HEK293T (cell line): ENCODE measurements around the gene IL19.

ENCODE experiments used
- CTCF ChIA-PET: fragments of 350-600 bp; formaldehyde crosslinking; extraction: SDS; loops from one replicate; lab custom pipeline; 2021; ENCODE audit warnings: antibody characterized with exemption, inconsistent platforms; lab: Yijun Ruan, JAX
- POLR2A ChIA-PET: fragments of 350-600 bp; formaldehyde crosslinking; extraction: SDS; loops from one replicate; lab custom pipeline; 2020; ENCODE audit warnings: antibody characterized with exemption, inconsistent platforms; lab: Yijun Ruan, JAX
- DNase-seq: peaks from one replicate; pipeline ENCODE4 v3.0.0; 2012; ENCODE audit warnings: mixed read lengths; ENCODE audit errors: extremely low spot score
- ARNT ChIP-seq: fragments of 450-650 bp; IDR thresholded peaks from 2 replicates; pipeline ENCODE4 v1.6.1; 2017; ENCODE audit warnings: mild to moderate bottlenecking
- BHLHE40 ChIP-seq: fragments of 450-650 bp; IDR thresholded peaks from 2 replicates; pipeline ENCODE4 v1.6.1; 2016; ENCODE audit warnings: mild to moderate bottlenecking, moderate library complexity, borderline replicate concordance
- CTBP1 ChIP-seq: fragments of 450-650 bp; IDR thresholded peaks from 2 replicates; pipeline ENCODE4 v1.6.1; 2016; ENCODE audit warnings: borderline replicate concordance
- ELF4 ChIP-seq: fragments of 450-650 bp; IDR thresholded peaks from 2 replicates; pipeline ENCODE4 v1.6.1; 2017; ENCODE audit warnings: antibody characterized with exemption
- FOXA1 ChIP-seq: fragments of 450-650 bp; IDR thresholded peaks from 2 replicates; pipeline ENCODE4 v1.6.1; 2016; ENCODE audit warnings: mild to moderate bottlenecking
- FOXK2 ChIP-seq: fragments of 450-650 bp; IDR thresholded peaks from 2 replicates; pipeline ENCODE4 v1.6.1; 2016; ENCODE audit warnings: mild to moderate bottlenecking
- FOXM1 ChIP-seq: fragments of 450-650 bp; IDR thresholded peaks from 2 replicates; pipeline ENCODE4 v1.6.1; 2017; ENCODE audit warnings: mild to moderate bottlenecking, borderline replicate concordance
- HDGF ChIP-seq: fragments of 450-650 bp; IDR thresholded peaks from 2 replicates; pipeline ENCODE4 v1.6.1; 2017; ENCODE audit warnings: antibody characterized with exemption, borderline replicate concordance
- L3MBTL2 ChIP-seq: fragments of 450-650 bp; conservative IDR thresholded peaks from 2 replicates; pipeline ENCODE4 v1.6.1; 2016; ENCODE audit warnings: mild to moderate bottlenecking
- LEF1 ChIP-seq: fragments of 450-650 bp; IDR thresholded peaks from 2 replicates; pipeline ENCODE4 v1.6.1; 2017; ENCODE audit warnings: mild to moderate bottlenecking, borderline replicate concordance
- NFRKB ChIP-seq: fragments of 450-650 bp; IDR thresholded peaks from 2 replicates; pipeline ENCODE4 v1.6.1; 2016; ENCODE audit warnings: mild to moderate bottlenecking, moderate library complexity
- SP1 ChIP-seq: fragments of 450-650 bp; IDR thresholded peaks from 2 replicates; pipeline ENCODE4 v1.6.1; 2017
- SUZ12 ChIP-seq: fragments of 450-650 bp; IDR thresholded peaks from 2 replicates; pipeline ENCODE4 v1.6.1; 2016; ENCODE audit warnings: mild to moderate bottlenecking
- TARDBP ChIP-seq: fragments of 450-650 bp; IDR thresholded peaks from 2 replicates; pipeline ENCODE4 v1.6.1; 2016
- ZNF384 ChIP-seq: fragments of 450-650 bp; IDR thresholded peaks from 2 replicates; pipeline ENCODE4 v1.6.1; 2016
- TF ChIP-seq, protein P1 (sequence below): fragments of 450-650 bp; IDR thresholded peaks from 2 replicates; pipeline ENCODE4 v1.6.1; 2016

Gene IL19

DNA sequence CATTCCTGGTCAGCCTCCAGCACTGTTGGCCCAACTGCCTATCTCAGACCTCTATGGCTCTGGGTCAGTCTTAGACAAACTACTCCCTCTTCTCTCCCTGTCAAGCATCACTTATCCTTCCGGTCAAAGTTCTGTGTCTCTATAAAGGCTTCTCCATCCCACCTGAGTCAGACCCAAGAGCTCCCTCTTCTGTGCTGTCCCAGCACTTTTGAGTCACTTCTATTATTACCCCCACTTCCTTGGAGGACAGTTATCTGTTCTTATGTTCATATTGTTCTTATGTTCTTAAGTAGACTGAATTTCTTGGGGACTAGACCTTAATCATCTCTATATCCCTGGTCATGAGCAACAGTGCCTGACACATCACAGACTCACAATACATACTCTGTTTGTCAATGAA is 30.9 kb downstream of the IL19 start:
- DNase-seq, result no peak
- TF ChIP-seq BHLHE40 (no peak), ELF4 (no peak), ARNT (no peak), FOXK2 (no peak), CTBP1 (no peak), LEF1 (no peak)
- ChIA-PET POLR2A (no interaction called here), CTCF (no interaction called here)

- POLR2A ChIA-PET, result no interaction called here
- CTCF ChIA-PET, result no interaction called here
- no peak for DNase-seq
- TF ChIP-seq FOXM1, result no peak
- no peak for TF ChIP-seq FOXA1
- TF ChIP-seq ZNF384, result no peak
- no peak for TF ChIP-seq CTBP1
- TF ChIP-seq ELF4, result no peak
- TF ChIP-seq LEF1, result no peak
- TF ChIP-seq FOXK2, result no peak
- TF ChIP-seq ARNT, result no peak
- TF ChIP-seq, protein P1, sequence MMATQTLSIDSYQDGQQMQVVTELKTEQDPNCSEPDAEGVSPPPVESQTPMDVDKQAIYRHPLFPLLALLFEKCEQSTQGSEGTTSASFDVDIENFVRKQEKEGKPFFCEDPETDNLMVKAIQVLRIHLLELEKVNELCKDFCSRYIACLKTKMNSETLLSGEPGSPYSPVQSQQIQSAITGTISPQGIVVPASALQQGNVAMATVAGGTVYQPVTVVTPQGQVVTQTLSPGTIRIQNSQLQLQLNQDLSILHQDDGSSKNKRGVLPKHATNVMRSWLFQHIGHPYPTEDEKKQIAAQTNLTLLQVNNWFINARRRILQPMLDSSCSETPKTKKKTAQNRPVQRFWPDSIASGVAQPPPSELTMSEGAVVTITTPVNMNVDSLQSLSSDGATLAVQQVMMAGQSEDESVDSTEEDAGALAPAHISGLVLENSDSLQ, result no peak
- TF ChIP-seq HDGF, result no peak
- TF ChIP-seq SP1, result no peak
Measured at GRCh38 chr1:206802401-206802800, 31.8 kb downstream of the IL19 start.

DNA sequence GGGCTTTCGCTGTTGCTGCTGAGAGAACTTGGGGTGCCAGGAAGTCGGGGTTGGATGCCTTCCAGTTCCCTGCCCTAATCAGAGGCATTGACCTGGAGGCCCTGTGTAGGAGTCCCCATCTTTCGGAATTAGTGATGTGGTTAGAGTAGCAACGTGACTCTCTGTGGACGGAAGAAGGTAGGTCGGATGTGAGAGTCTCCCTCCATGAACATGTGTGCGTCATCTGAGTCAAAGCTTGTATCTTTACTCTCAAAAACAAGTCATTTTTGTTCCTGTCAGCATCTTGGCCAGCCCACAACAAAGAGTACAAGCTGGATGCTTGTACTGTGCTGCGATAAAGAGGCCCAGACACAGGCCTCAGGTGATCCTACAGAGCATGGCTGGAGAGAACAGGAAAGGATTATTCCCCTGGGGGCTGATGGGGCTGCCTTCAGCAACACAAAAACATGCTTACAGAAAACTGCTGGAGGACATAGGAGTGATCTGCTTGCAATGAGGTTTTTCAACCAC is 32.7 kb downstream of the IL19 start:
- ChIA-PET POLR2A (no interaction called here), CTCF (no interaction called here)
- no peak for DNase-seq
- TF ChIP-seq ARNT, result no peak
- TF ChIP-seq L3MBTL2, result no peak
- TF ChIP-seq FOXA1, result no peak
- TF ChIP-seq BHLHE40, result no peak
- TF ChIP-seq, protein P1, result no peak
- TF ChIP-seq TARDBP, result no peak
- TF ChIP-seq HDGF, result no peak
- TF ChIP-seq SP1, result no peak
- no peak for TF ChIP-seq FOXM1
- no peak for TF ChIP-seq LEF1

GRCh38 chr1:206804156-206804737 is 33.7 kb downstream of the IL19 start:
- TF ChIP-seq FOXK2 (no peak), CTBP1 (no peak), FOXM1 (no peak), TARDBP (no peak), ARNT (no peak)
- CTCF ChIA-PET, result interaction anchor here (0.6 kb wide), 1 partner anchor 105 kb away, joined by 4 read pairs; no protein-coding TSS in a partner anchor
- POLR2A ChIA-PET, result no interaction called here
- DNase-seq, result no peak

DNA sequence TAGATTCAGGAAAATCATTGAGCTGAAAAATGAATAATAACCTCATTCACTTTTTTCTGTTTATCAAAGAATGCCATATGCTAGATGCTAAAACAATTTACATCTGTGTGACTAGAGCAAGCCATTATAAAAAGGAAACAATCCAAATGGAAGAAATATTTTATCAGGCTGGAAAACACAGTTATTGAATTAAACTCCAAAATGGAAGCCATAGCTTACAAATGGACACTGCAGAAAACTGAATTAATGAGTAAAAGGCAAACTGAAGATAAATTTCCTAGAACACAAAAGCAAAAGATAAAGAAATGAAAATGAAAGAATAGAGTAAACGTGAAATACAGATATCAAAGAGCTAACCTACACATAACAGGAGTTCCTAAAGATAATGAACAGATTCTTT is 34.8 kb downstream of the IL19 start:
- ChIA-PET CTCF (interaction anchor here (0.7 kb wide), 1 partner anchor 212 kb away, joined by 4 read pairs; no protein-coding TSS in a partner anchor), POLR2A (no interaction called here)
- TF ChIP-seq, protein P1, result no peak
- TF ChIP-seq SUZ12 (no peak), FOXM1 (no peak), LEF1 (no peak), ARNT (no peak), SP1 (no peak), FOXK2 (no peak), HDGF (no peak), NFRKB (no peak), ZNF384 (no peak)
- DNase-seq, result no peak

DNA sequence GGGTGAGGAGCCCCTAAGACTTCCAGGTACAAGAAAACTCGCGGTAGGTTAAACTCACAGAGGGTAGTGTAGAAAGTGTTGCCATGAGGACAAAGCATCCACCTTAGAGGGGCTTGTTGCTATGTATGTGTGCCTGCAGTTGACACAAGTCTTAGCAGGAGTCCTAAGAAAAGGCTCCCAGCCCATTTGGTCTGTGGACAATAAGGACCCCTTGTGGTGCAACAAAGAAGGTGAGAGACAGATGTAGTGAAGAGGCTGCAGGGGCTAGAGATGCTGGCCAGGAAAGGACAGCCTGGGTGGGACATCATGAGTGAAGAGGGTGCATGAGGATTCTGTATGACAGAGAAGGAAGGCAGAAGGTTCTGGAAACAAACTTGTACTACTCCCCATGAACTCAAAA is 38.0 kb downstream of the IL19 start:
- TF ChIP-seq NFRKB (no peak), SUZ12 (no peak), FOXM1 (no peak), FOXK2 (no peak), ZNF384 (no peak), BHLHE40 (no peak), SP1 (no peak), ELF4 (no peak), CTBP1 (no peak)
- CTCF ChIA-PET, result interaction anchor here (2.2 kb wide), 1 partner anchor 75 kb away, joined by 8 read pairs; no protein-coding TSS in a partner anchor
- no peak for DNase-seq
- POLR2A ChIA-PET, result no interaction called here
